OCI-LY7 (cell line): Measurements from ENCODE around the gene PCDHA2. TPM values are rescaled to one million over a fixed set of nuclear protein-coding genes. Genes with fewer than 3 reads are reported as not detected.

ENCODE experiments used
- BruUV-seq: library from RNA; stranded (reverse); fragments of 400-500 nt; replicated peaks from 2 replicates; lab custom pipeline; 2021; lab: Mats Ljungman, UMichigan
- CTCF ChIA-PET: fragments of 300-600 bp; sonication (Branson Sonifier 250); formaldehyde crosslinking; loops from one replicate; lab custom pipeline; 2022; ENCODE audit warnings: antibody characterized with exemption; ENCODE audit not compliant: unreplicated experiment; lab: Charles Lee
- POLR2A ChIA-PET: fragments of 300-600 bp; sonication (Branson Sonifier 250); formaldehyde crosslinking; loops from one replicate; lab custom pipeline; 2022; ENCODE audit warnings: antibody characterized with exemption; lab: Charles Lee
- DNase-seq: peaks from one replicate; pipeline ENCODE4 v3.0.0-alpha.2; 2015; ENCODE audit warnings: low spot score
- H2AFZ ChIP-seq: fragments of 200-600 bp; sonication (generic), shearing (Covaris generic); 2 replicates; pipeline ENCODE4 v1.6.1; 2014; ENCODE audit warnings: mild to moderate bottlenecking, antibody characterized with exemption, low read length, moderate library complexity
- H3K27ac ChIP-seq: fragments of 200-600 bp; sonication (generic); 2 replicates; pipeline ENCODE4 v1.5.1; 2014; ENCODE audit warnings: mixed run types, low read depth, mild to moderate bottlenecking, moderate library complexity, low read length, inconsistent platforms; ENCODE audit not compliant: poor library complexity, severe bottlenecking
- H3K36me3 ChIP-seq: fragments of 200-600 bp; sonication (generic); 2 replicates; pipeline ENCODE4 v1.6.1; 2014; ENCODE audit warnings: mild to moderate bottlenecking, antibody characterized with exemption, low read length, moderate library complexity, mixed read lengths; ENCODE audit not compliant: insufficient read depth
- H3K4me1 ChIP-seq: fragments of 200-600 bp; sonication (generic); 2 replicates; pipeline ENCODE4 v1.5.1; 2014; ENCODE audit warnings: mild to moderate bottlenecking, low read length; ENCODE audit not compliant: insufficient read depth, poor library complexity, severe bottlenecking
- H3K4me2 ChIP-seq: fragments of 200-600 bp; sonication (generic); 2 replicates; pipeline ENCODE4 v1.6.1; 2014; ENCODE audit warnings: mild to moderate bottlenecking, low read length
- H3K4me3 ChIP-seq: fragments of 200-600 bp; sonication (generic); 2 replicates; pipeline ENCODE4 v1.5.1; 2014; ENCODE audit warnings: mild to moderate bottlenecking, low read depth, low read length; ENCODE audit not compliant: poor library complexity, severe bottlenecking
- H3K79me2 ChIP-seq: fragments of 200-600 bp; sonication (generic); 2 replicates; pipeline ENCODE4 v1.6.1; 2016; ENCODE audit warnings: low read depth, mild to moderate bottlenecking, low read length, moderate library complexity, mixed read lengths; ENCODE audit not compliant: insufficient read depth
- H3K9me2 ChIP-seq: fragments of 200-600 bp; sonication (generic); 2 replicates; pipeline ENCODE4 v1.6.1; 2016; ENCODE audit warnings: mild to moderate bottlenecking, low read length, mixed read lengths; ENCODE audit not compliant: insufficient read depth
- H3K9me3 ChIP-seq: fragments of 200-600 bp; sonication (generic); 2 replicates; pipeline ENCODE4 v1.6.1; 2014; ENCODE audit warnings: mild to moderate bottlenecking, mixed run types, low read length, mixed read lengths
- H4K20me1 ChIP-seq: fragments of 200-600 bp; sonication (generic); 2 replicates; pipeline ENCODE4 v1.6.1; 2014; ENCODE audit warnings: mild to moderate bottlenecking, antibody characterized with exemption, low read length, moderate library complexity, mixed read lengths; ENCODE audit not compliant: insufficient read depth
- CTCF ChIP-seq: fragments of 200-600 bp; sonication (generic); conservative IDR thresholded peaks from 2 replicates; pipeline ENCODE4 v1.5.1; 2014; ENCODE audit warnings: mild to moderate bottlenecking, antibody characterized with exemption, low read length, moderate library complexity, mixed read lengths
- EZH2phosphoT487 ChIP-seq: fragments of 200-600 bp; sonication (generic); IDR thresholded peaks from 2 replicates; pipeline ENCODE4 v1.6.1; 2018; ENCODE audit warnings: low read depth, borderline replicate concordance, mild to moderate bottlenecking, mixed run types, antibody characterized with exemption, low read length, moderate library complexity, mixed read lengths
- intact Hi-C: fragments of 100-400 bp; cut with micrococcal nuclease; formaldehyde crosslinking; loops from one replicate; pipeline ENCODE4 v1.10.0; 2022; ENCODE audit not compliant: unreplicated experiment
- total RNA-seq, 2 experiments: library from RNA; depleted of rRNA in 1 of 2; stranded (reverse); fragments of >200 nt in 1 of 2; shearing (Covaris generic) in 1 of 2; gene quantifications; 2 replicates each; pipeline ENCODE4 v1.2.3, GENCODE V29; 2014 to 2022

The PCDHA2 gene
- total RNA-seq, 2 experiments from 2014 or later, result not detected

GRCh38 chr5:140764177-140764973, 30.3 kb upstream of the PCDHA2 start:
- DNase-seq, result no peak
- Histone ChIP-seq H3K9me3 (peaks cover 41% of the 10 kb centered on the region), H3K27ac (no peak overlapping the region), H3K9me2 (no peaks in the 10 kb centered on the region), H3K4me3 (no peak overlapping the region), H2AFZ (no peak overlapping the region), H4K20me1 (no peaks in the 10 kb centered on the region), H3K4me2 (no peak overlapping the region), H3K79me2 (no peaks in the 10 kb centered on the region), H3K36me3 (no peaks in the 10 kb centered on the region), H3K4me1 (no peaks in the 10 kb centered on the region)
- TF ChIP-seq EZH2phosphoT487 (no peak), CTCF (no peak)
- ChIA-PET POLR2A (no interaction called here), CTCF (no interaction called here)
- intact Hi-C loops, result no loop called here
- no TSS peak for BruUV-seq

GRCh38 chr5:140767444-140767843, 27.2 kb upstream of the PCDHA2 start:
- H3K4me3 ChIP-seq, result no peak overlapping the region
- H3K4me1 ChIP-seq, result no peaks in the 10 kb centered on the region
- H4K20me1 ChIP-seq, result no peaks in the 10 kb centered on the region
- H3K9me3 ChIP-seq, result peaks cover 49% of the 10 kb centered on the region
- POLR2A ChIA-PET, result interaction anchor here (0.7 kb wide), 1 partner anchor 41 kb away, joined by 3 read pairs; no protein-coding TSS in a partner anchor
- H3K9me2 ChIP-seq, result no peaks in the 10 kb centered on the region
- H3K36me3 ChIP-seq, result no peaks in the 10 kb centered on the region
- intact Hi-C loops, result no loop called here
- DNase-seq, result no peak
- TF ChIP-seq CTCF (no peak), EZH2phosphoT487 (no peak)
- no peak overlapping the region for H2AFZ ChIP-seq
- H3K4me2 ChIP-seq, result no peak overlapping the region
- CTCF ChIA-PET, result no interaction called here
- H3K79me2 ChIP-seq, result no peaks in the 10 kb centered on the region
- H3K27ac ChIP-seq, result no peak overlapping the region
- BruUV-seq, result no TSS peak

GRCh38 chr5:140780512-140780911, 14.1 kb upstream of the PCDHA2 start:
- no peak for DNase-seq
- no TSS peak for BruUV-seq
- no peak for TF ChIP-seq EZH2phosphoT487
- no peak for TF ChIP-seq CTCF
- ChIA-PET CTCF (no interaction called here), POLR2A (no interaction called here)
- intact Hi-C loops, result no loop called here
- H3K36me3 ChIP-seq, result no peaks in the 10 kb centered on the region
- H3K9me3 ChIP-seq, result 0 out of 2 replicates have a peak, but pooled peaks cover 5% of the 10 kb centered on the region
- no peak overlapping the region for H2AFZ ChIP-seq
- no peaks in the 10 kb centered on the region for H3K9me2 ChIP-seq
- H3K4me2 ChIP-seq, result no peak overlapping the region
- no peaks in the 10 kb centered on the region for H3K4me1 ChIP-seq
- no peaks in the 10 kb centered on the region for H4K20me1 ChIP-seq
- no peak overlapping the region for H3K4me3 ChIP-seq
- no peaks in the 10 kb centered on the region for H3K79me2 ChIP-seq
- H3K27ac ChIP-seq, result no peak overlapping the region
